OCI-M2 (cell line): ENCODE results near the gene SNAI3.

Source experiments
- DNase-seq: peaks from one replicate; lab custom pipeline; 2025; ENCODE audit not compliant: unreplicated experiment; lab: John Stamatoyannopoulos, UW

Gene SNAI3

DNA sequence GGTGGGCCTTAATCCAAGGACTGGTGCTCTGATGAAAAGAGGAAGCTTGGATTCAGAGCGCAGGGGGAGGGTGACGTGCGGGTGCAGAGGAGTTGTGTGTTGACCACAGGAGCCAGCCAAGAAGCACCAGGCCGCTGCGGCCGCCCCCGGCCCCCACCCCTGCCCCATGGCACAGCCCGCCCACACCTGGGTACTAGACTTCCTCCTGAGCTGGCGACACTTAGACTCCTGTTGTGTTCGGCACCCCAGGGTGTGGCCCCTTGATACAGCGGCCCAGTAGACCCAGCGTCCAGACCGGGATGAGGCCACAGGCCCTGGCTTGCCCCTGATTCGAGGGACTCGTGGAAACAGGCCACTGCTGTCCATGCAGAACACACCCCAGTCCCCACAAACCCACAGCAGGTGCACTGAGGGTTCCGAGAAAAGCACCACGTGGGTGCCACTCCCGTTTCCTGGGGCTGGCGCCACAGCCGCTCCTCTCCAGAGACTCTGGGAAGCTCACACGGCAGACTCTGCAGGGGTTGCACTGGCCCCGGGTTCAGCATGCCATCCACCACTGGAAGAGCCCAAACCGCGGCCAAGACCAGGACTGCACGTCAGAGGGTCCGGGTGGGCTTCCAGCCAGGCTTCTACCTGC is 5.7 kb upstream of the SNAI3 start:
- DNase-seq, result no peak

DNA sequence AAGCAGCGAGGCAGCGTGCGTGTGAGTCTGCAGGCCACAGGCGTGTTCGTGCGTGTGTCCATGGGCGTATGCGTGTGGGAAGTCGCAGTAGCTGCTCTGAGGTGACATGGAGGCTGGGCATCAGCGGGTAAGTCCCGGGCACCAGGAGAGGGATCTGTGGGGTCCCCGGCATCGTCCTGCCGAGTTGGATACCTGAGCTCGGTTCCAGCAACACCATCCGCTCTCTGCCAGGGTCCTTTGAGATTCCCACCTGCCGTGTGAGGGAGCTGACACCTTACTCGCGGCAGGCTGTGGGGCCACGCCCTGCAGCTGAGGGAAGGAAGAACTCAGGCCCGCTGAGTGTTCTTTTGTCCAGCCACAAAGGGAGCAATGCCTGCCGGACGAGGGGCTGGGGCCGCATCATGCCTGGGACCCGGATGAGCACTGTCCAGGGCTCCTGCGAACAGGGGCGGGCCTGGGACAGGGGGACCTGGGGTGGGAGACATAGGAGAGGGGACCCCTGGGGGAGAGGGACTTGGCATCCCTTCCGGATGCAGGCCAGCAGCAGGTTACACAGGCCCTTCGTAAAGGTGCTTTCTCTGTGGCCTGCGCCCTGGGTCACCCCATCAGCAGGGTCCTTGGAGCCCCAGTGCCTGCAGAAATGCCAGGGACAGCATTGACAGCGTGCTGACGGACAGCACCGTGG is 5.0 kb upstream of the SNAI3 start:
- no peak for DNase-seq

DNA sequence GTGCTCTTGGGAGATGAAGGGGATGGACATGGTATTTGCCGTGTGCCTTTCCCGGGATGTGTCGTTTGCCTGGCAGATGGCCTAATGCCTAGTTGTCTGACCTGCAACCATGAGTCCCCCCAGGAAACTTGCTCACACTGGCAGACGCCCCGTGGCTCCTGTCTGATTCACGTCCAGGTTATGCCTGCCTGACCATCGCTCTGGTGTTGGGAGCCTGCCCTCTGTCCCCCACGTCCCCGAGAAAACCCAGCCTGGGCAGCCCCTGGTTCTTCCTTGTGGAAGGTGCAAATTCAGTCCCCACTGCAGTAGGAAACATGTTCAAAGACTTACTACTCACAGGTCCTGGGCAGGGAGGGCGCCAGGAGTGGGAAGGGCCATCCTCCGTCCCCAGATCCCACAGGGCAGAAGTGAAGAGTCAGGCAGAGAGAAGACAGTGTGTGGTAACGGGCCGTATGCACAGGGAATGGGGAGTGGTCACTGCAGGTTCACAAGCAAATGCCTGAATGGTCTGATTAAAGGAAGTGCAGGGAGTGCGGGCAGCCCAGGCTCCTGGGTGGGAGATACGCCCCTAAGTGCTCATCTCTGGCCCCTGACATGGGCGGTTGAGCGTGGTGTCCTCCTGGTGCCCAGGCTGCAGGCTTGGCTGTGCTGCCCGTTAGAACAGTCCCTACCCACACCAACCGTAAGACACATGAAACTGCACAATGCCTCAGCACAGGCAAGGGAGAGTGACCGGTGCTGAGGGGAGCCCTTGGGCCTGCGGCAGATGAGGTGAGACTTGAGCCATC is 4.2 kb upstream of the SNAI3 start:
- DNase-seq, result no peak

DNA sequence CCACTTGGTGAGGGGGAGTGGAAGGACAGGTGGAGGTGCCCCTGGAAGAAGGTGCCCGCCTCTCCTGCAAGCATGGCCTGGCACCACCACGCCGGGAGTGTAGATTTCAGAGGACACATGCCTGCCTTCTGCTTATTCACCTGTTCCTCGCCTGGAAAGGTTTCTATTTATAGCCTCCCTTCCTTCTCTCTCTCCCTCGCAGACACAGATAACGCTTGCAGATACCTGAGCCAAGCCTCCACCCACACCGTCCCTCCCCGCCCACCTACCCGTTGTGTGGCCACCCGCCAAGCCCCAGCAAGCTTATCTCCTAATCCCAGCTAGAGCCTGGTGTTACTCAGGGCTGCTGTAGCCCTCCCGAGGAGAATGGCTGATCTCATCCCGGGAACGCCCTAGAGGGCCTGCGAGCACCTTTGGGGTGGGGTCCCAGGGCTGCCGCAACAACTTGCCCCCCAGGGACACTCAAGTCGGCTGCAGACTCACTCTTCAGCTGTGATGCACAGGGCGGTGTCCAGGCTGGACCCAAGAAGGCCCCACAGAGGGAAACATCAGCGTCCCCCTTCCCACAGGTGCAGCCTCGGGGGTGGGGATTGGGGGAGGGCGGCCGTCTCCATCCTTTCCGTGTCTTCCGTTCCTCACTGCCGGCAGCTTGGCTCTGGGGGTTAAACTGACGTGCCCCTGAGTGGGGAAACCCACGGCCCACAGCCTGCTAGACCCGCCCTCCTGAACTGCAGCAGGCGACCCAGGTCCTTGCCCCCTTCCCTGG is 1.9 kb upstream of the SNAI3 start:
- no peak for DNase-seq

DNA sequence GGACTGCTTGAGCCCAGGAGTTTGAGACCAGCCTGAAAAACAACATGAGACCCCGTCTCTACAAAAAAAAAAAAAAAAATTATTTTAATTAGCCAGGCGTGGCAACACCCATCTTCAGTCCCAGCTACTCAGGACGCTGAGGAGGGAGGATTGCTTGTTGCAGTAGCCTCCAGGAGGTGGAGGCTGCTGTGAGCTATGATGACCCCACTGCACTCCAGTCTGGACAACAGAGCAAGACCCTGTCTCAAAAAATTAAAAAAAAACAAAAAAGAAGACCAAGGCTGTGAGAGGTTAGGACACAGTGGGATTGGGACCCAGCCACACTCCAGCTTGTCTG is 1.3 kb upstream of the SNAI3 start:
- no peak for DNase-seq

DNA sequence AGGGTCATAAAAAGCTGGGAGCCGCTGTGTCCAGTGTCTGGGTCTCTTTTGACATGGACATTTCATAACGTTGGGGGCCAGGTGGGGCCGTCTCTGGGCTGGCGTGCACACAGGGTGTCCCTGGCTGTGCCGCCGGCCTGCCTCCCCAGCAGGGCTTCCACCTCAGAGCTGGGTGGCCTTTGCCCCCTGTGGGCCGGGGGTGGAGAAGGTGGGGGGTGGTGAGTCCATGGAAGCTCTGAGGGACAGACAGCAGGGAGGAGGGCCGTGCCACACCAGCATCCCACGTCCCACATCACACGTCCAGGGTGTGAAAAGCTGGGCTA is 908 bp upstream of the SNAI3 start:
- DNase-seq, result no peak

DNA sequence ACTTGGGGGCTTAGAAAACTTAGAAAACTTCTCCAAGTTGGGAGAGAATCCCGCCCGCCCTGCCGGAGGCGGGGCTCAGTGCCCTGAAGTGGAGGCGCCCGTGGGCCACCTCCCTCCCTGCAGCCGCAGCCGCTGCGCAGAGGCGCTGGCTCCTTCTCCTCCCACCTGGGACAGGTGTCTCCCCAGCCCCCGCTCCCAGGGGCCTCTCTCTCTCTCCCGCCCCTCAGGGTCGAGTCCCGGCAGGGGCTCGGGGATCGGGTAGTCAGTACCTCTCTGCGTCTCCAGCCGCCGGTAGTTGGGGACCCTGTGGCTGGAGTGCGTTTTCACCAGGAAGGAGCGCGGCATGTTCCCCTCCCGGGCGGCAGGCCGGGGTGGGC is 257 bp downstream of the SNAI3 start:
- DNase-seq, result no peak

DNA sequence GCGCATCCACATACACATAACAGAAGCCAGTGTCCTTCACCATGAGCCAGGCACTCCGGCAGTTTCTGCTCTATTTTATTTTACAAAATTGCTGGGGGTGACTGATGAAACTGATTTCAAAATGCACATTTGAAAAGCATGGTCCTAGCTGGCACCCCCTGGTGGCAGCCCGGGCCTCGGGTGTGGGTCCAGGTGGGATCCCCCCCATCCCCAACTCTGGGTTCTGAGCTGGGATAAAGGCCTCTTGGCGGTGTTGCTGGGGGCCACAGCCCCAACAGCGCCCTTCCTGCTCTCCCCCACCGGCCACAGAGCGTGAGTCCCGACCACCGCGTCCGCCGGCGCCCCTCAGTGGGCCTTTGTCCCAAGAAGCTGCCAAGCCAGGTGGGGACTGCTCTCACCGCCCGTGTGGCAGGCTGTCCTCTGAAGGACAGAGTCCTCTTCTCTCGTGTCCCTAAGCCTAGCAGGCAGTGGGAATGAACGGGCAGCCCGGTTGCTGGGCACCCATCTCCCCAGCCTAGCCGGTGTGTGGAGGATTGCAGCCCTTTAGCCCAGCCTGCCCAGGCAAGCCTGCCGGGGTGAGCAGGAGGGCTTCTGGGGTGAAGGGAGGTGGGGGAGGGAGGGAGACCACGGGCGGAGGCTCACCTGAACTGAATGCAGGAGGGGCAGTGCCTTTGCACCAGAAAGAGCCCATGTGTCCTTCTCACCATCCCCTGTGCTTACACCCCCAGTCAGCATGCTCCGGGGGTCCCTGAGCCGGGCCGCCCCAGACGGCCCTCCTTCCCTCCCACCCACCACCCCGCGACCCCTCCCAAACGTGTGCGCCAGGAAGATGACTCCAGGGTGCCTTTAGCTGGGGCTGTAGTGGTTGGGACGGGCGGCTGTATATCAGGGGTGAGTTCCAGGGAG is 898 bp downstream of the SNAI3 start:
- no peak for DNase-seq

DNA sequence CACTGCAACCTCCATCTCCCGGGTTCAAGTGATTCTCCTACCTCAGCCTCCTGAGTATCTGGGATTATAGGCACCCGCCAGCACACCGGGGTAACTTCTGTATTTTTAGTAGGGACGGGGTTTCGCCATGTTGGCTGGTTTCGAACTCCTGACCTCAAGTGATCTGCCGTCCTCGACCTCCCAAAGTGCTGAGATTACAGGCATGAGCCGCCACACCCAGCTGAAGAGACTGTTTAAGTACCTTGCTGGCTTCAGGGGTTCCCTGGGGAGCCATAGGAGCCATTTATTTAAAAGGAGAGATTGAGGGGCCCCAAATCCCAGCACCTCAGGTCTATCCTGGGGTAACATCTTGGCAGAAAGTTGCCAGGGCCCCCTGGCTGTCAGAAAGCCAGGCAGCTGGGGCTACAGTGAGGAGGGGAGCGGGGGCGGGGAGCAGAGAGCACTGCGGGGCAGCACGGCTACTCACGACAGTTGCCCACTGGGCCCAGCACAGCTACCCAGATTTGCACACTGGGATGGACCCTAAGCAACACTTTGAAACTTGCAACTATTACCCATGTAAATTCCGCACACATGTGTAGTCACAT is 1.6 kb downstream of the SNAI3 start:
- DNase-seq, result no peak

DNA sequence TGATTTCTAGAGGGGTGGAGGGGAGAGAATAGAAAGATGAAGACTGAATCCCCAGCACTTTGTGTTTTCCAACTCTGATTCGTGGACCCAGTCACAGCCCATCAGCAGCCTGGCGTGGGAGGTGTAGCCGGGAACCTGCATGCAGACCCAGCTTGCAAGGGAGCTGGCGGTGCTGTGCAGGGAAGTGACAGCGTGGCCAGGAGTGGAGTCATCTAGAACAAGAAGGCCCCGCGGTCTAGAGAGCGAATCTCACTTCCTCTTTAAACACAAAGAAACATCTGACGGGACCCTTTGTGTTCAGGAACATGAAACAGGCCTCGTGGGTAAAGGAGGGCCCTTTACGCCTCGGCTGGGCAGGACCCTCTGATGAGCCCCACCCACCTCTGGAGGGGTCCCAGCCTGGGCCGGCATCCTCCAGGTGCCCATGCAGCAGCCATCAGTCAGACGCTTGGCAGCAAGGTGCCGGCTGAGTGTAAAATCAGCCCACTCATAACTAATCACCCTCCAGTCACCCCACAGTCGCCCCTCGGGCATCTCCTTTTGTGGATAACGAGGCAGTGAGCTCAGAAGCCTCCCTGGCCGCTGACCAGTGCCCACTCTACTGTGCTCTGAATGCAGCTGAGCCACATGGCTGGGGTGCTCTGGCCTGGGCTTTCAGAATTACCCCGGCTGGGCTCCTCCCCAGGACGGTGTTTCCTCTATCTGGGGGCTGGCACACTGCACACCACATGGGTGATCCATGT is 4.4 kb downstream of the SNAI3 start:
- no peak for DNase-seq

DNA sequence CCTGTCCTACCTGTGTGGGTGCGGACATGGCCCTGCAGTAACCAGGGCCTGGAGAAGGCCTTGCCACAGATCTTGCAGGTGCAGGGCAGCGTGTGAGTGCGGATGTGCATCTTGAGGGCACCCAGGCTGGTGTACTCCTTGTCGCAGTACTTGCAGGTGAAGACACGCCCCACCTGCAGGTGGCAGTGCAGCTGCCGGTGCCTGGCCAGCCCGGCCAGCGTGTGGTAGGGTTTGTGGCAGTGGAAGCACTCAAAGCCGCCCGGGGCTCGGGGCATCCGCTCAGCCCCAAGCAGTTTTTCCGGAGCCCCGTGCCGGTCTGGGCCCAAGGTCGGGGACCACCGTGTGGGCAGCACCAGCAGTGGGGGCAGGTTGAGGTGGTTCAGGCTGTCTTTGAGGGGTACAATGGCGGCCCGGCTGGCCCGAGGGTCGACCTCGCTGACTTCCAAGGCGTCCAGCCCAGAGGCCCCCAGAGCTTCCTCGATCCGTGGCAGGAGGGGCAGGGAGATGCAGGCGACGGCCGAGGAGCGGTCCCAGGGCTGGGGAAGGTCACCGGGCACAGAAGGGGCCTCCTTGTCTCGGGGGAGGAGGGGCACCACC is 5.1 kb downstream of the SNAI3 start:
- no peak for DNase-seq

DNA sequence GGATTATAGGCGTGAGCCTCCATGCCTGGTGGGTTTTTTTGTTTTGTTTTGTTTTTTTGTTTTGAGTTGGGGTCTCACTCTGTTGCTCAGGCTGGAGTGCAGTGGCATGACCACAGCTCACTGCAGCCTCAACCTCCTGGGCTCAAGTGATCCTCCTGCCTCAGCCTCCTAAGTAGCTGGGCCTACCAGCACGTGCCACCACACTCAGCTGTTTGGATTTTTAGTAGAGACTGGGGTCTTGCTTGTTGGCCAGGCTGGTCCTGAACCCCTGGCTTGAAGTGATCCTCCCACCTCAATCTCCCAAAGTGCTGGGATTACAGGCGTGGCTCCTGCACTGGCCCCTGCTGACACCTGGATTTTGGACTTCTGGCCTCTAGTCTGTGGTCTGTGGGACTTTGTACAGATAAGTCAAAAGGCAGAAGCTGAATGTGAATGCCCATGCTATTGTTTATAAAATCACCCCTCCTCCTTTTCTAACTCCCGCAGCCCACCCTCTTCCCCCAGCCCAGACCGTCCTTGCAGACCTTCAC is 5.7 kb downstream of the SNAI3 start:
- no peak for DNase-seq

DNA sequence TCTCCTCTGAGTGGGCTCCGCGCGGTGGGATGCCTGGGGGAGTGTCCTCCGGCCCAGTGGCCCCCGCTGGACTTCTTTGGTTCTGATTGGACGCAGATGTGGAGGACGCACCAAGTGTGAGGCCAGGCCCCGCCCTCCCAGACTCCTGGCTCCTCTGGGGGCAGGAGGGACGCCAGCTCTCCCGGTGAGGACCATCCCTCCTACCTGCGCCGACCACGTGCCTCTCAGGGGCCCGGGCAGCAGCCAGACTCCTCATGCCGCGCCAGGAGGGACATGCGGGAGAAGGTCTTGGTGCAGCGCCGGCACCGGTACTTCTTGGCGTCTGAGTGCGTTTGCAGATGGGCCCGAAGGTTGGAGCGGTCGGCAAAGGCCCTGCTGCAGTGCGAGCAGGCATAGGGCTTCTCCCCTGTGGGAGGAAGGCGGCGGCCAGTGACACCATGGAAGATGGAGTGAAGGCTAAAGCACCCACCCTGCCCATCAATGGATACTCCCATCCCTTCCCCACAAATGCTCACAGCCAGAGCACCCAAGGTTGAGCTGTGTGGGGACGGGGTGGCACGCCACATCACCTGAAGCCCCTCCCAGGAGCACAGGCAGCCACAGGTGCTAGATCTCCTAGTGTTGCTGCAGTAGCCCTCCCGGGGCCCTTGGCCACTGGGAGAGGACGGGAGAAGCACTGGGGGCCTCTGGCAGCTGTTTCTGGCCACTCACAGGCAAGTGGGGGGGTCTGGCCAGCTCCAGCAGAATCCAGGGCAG is 7.9 kb downstream of the SNAI3 start:
- no peak for DNase-seq

DNA sequence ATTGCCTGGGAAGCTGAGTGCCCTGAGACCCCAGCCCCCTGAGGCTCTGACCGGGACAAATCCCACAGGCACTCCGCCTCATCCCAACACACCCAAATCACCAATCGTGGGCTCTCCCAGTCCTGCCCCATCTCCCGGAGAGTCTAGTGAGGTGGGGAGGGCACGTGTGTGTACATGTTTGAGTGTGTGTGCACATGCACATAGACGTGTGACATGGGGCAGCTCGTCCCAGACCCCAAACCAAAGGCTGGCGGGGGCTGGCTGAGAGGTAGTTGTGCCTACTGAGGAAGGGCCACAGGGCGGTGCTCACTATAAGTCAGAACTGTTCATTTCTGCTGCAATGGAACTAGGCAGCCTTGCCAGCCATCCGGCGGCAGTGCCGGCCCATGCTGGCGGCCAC is 8.6 kb downstream of the SNAI3 start:
- no peak for DNase-seq

DNA sequence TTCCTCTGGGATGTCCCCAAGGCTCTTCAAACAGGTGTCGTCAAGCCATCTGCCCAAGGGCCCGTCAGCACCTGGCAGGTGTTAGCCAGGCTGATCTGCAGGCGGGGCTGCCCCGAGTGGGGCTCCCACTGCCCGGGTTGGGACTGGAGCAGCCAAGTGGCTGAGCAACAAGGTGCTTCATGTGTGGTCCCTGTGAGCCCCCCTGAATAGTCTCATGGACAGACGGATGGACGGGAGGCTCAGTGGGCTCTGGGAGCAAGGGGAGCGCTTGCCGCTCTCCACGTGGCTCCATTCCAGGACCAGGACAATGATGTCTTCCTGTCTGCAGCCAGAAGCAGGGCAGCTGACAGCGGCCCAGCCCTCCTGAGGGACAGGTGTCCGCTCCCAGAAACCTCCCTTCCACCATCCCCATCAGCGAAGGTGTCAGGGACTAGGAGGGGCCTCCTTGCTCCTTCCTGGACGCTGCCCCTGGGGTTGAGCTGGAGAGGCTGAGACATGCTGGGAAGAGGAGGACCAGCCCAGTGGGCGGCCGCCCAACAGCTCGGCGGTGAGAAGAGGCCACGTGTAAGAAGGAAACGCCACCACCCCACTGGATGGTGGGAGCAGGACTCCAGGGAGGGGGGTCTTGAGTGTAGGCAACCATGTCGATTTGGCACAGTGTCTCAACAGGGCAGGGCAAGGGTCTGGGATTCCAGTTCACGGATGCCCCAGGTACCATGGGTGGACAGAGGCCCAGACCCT is 9.6 kb downstream of the SNAI3 start:
- no peak for DNase-seq

DNA sequence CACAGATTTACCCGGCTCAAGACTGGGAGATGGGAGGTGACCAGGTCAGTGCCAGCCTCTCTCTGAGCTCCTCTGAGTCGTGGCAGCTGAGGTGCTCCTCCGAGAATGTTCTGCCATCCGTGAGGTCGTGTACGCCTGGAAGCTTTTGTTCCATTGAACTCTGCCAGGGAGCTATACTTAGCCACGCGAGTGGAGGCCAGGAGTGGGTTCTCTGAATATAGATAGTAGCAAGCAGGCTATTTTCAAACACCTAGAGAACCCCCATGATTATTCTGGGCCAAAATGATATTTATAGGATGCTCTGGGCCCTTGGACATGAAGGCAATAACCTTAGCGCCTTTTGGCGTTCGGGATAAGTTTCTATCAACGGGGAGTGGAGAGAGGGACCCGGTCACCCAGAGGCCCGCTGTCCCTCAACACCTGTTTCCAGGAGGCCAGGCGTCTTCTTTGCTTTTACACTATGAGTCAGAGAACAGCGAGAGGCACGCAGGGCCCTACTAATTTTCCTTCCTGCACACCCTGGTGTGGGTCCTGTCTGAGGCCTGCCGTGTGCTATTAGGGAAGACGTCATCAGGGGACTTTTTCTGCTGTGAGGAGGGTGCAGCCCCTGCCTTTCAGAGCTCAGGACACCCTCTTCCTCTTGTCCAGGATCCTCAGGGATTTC is 12.5 kb downstream of the SNAI3 start:
- DNase-seq, result no peak

DNA sequence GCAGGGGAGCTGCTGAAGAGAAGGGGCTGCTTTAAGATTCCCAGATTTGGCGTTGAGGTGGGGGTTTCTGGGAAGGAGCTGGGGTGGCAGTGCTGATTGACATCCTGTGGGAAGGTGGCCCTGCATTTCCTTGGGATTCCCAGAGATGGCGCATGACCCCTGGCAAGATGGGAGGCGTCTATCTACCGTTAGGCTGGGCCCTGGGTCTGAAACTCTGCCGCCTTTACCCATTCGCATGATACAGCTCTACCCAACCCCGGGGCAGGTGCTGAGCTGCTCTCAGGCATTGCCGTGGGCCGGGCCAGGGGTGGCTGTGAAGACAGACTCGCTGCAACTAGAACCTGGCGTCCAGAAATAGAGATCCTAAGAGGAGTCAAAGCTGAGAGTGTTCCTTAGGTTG is 13.5 kb downstream of the SNAI3 start:
- no peak for DNase-seq
